Effector CD4-positive, alpha-beta T cell (primary cell): Measurements from ENCODE around the gene NRCAM.

Experiments used
- DNase-seq: peaks from one replicate; pipeline ENCODE4 v3.0.0-alpha.2; 2020

NRCAM gene

DNA sequence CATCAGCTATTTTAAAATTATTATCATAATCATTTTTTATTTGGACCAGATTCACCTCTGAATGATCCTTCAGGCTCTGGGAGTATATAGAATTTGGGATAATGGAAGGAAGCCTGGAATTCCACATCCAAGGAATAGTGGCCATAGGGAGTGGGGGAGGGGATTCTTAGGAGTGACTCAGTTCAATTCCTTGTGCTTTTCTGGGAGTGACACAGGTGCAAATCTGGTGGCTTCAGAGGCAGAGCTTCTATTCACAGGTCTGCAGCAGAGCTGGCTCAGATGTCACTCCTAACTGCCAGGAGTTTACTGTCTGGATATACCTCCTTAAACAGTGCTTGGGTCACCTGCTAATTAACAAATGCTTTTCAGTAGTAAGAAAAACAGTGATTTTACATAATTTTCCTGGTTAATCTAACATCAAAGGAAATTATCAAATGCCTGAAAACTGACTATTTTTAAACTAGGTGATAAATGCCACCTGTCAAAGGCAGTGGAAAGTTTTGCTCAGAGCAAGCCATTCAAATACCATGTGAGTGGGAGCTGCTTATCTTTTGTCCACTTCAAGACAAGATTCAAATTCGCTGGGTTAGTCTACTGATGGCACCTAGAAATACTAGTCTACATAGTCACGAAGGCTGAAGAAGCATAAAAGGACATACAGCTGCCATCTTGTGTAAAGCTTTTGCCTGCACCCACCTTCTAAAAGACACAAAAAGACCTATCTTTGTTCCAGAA is 219.4 kb downstream of the NRCAM start:
- no peak for DNase-seq

- no peak for DNase-seq
These were observed 220.7 kb downstream of the NRCAM start for GRCh38 chr7:108235451-108236061.

GRCh38 chr7:108234971-108235450 is 221.2 kb downstream of the NRCAM start:
- no peak for DNase-seq

DNA sequence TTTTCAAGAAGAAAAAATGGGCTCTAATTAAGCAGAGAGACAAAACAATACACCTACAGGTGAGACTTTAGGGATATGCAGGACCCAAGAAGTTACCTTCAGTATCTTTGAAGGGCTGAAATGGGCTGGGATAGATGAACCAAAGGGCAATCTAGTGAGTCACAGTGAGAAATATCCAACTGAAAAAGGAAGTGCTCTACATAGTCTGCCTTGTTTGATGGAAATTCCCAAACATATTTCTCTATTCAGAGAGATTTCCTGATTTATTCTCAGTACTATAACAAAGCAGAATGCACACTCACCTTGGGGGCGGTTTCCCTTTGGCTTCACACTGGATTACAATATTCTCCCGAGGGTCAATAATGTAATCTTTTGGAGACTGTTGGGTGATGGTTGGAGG is 222.0 kb downstream of the NRCAM start:
- DNase-seq: no peak

- DNase-seq: no peak
These were observed 224.2 kb downstream of the NRCAM start for GRCh38 chr7:108232076-108232475.

GRCh38 chr7:108231221-108231620 is 225.0 kb downstream of the NRCAM start:
- no peak for DNase-seq

DNA sequence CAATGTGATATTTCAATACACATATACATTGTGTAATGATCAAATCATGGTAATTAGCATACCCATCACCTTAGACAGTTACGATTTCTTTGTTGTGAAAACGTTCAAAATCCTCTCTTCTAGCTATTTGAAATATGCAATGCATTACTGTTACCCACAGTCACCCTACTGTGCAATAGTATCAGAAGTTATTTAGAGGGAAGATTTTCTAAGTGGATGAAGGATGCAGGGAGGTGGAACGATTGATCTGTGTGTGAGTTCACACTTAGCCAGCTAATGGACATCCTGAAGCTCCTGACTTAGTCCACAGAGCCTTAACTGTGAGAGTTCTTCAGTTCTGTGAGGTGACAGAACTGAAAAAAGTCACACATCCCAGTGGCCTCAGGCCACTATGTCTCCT is 228.9 kb downstream of the NRCAM start:
- DNase-seq: no peak

- no peak for DNase-seq
These were observed 229.4 kb downstream of the NRCAM start for GRCh38 chr7:108226816-108227299.

DNA sequence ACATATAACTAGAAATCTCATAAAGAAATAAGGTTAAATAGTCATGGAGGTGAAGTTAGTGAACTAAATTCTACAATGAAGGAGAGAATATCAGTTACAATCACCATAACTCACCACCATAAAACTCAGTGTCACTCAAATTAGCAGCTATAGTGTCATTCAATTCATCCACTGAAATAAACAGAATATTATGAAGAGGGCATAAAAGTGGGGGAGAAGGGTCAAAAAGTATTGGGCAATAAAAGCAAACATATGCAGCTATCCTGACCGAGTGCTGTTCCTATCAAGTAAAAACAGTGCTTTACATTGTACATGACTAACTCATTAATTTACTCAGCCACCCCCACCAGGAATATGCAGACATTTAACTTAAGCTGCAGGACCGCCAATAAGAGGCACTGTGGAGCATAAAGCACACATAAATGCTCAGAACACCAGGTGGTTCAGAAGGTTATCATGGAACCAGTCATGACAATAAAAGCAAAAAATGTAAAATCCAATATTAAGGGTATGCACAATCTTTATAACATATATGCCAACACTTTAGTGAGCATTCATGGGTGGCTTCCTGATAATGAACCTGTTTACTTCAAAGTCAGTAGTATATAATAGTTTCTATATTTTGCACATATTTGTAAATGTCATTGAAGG is 230.6 kb downstream of the NRCAM start:
- no peak for DNase-seq

DNA sequence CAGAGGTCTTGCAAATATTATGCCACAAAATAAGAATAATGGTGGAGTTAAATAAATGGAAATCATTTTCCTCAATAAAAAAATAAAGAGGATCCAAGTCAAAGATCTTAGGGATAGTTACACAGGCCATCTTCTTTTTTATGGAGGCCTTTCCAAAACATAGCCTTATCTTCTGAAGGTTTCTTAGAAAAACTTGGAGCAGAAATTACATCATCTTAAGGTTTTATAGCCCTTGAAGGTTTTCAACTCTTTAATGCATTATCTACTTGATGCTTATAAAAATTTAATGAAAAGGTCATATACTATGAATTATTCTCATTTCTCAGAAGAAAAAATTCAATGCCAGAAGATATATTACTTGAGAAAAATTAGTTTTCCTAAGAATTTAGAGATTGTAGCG is 231.8 kb downstream of the NRCAM start:
- no peak for DNase-seq

- no peak for DNase-seq
These were observed 233.9 kb downstream of the NRCAM start for GRCh38 chr7:108222236-108222892.

DNA sequence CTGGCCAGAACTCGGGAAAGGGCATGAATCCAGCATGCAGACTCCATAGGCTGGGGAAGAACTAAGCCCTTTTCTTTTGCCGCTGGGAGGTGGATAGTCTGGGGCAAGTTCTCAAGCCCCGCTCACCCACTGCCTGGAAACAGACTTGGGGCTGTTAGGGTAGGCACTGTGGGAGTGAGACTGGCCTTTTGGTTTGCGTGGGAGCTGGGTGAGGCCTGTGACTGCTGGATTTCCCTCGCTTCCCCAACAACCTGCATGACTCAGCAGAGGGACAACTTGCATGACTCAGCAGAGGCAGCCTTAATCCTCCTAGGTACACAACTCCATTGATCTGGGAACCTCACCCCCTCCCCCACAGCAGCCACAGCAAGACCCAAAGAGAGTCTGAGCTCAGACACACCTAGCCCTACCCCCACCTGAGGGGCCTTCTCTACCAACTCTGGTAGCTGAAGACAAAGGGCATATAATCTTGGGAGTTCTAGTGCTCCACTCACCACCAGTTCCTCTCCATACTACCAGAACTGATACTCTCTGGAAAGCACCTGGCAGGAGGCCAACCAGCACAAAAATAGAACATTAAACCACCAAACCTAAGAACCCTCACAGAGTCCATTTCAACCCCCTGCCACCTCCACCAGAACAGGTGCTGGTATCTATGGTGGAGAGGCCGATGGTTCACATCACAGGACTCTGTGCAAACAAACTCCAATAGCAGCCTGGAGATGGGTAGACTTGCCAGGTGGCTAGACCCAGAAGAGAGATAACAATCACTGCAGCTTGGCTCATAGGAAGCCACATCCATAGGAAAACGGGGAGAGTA is 244.6 kb downstream of the NRCAM start:
- DNase-seq: no peak

DNA sequence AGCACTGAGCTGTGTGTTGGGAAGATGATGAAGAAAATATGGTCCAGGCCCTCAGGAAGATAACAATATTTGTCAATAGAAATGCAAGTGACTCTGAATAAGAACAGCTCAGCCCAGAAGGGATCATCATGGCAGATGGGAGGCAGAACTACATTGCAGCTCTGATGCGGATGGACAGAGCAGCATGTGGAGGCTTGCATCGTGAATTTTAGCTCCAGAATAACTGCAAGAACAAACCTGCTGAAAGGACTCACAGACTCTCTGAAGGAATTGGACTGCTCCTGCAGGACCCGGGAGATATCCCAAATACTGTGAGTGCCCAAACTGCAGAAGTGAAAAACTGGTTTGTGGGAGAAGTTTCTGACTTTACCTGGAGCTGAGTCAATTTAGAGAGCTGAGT is 245.4 kb downstream of the NRCAM start:
- DNase-seq: no peak

DNA sequence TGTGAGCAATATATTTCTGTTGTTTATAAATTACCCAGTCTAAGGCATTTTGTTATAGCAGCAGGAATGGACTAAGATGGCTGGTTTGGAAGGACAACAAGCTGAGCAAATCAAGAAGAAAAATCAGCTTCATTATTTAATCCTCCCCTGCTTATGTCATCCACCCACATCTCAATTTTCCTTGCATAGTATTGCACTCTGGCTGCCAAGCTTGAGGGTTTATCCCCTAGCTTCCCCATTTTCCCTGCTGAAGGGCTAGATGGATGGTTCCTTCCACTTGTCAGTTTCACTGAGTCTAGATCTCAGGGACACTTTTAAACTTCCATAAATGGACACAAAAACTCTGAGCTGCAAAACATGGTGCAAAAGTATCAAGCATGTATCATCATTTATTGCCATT is 250.9 kb downstream of the NRCAM start:
- no peak for DNase-seq

- no peak for DNase-seq
These were observed 251.9 kb downstream of the NRCAM start for GRCh38 chr7:108204281-108204796.

DNA sequence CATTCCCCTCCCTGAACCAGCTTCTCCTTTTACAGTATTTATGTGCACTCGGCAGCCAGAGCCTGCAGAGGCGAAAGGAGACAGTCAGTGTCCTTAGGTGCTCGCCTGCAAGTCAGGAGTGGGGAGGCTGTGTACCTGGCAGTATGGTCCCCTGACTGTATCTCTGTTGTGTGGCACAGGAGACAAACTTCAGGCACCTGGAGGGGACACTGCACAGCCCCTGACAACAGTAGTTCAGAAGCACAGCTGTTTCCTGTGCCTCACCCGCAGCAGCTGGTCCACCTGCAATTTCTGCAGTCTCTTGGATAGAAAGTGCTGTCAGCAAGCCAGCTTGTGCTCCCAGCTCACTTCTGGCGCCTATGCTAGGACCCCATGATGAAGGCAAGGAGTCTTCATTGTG is 252.7 kb downstream of the NRCAM start:
- no peak for DNase-seq

DNA sequence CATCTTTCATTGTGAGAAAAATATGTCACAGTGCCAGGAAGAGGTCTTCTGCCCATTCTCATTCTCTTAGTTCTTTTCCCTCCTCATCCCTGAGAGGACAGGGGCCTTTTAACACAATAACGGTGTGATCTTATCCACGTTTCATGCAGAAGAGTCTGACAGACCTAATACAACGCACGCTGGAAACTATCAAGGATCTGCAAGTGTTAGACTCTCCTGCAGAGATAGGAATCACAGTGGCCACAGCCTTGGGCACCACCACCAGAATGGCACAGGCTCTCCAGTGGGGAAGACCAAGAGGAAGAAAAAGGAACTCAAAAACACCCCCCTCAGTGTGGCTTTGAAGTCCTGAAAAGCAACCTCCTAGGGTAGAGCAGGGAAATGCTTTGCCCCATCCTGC is 253.5 kb downstream of the NRCAM start:
- no peak for DNase-seq

- DNase-seq: no peak
These were observed 254.5 kb downstream of the NRCAM start for GRCh38 chr7:108201766-108202165.

- DNase-seq: no peak
These were observed 255.9 kb downstream of the NRCAM start for GRCh38 chr7:108200326-108200725.

GRCh38 chr7:108197371-108198091 is 258.7 kb downstream of the NRCAM start:
- DNase-seq: no peak

DNA sequence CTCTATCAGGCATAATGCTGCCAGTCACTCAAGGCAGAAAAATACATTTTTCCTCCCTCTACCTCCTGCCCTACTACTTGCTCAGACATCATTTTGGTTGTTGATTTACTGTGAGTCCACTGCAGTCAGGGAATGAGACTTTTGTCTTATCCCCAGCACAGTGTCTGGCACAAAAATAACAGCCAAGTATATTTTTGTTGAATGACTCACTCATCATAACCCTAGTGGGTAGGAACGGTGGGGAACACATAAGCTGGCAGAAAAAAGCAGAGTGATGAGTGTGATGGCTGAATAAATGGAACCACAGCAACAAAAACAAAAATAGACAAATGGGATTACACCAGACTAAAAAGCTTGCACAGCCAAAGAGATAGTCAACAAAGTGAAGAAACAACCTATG is 260.2 kb downstream of the NRCAM start:
- no peak for DNase-seq
